Inflammatory macrophage treated with lipopolysaccharide for 4 hours (primary cell): ENCODE results near the gene PKNOX2.

Experiments used
- DNase-seq: peaks from one replicate; pipeline ENCODE4 v3.0.0-alpha.2; 2020

Gene PKNOX2

DNA sequence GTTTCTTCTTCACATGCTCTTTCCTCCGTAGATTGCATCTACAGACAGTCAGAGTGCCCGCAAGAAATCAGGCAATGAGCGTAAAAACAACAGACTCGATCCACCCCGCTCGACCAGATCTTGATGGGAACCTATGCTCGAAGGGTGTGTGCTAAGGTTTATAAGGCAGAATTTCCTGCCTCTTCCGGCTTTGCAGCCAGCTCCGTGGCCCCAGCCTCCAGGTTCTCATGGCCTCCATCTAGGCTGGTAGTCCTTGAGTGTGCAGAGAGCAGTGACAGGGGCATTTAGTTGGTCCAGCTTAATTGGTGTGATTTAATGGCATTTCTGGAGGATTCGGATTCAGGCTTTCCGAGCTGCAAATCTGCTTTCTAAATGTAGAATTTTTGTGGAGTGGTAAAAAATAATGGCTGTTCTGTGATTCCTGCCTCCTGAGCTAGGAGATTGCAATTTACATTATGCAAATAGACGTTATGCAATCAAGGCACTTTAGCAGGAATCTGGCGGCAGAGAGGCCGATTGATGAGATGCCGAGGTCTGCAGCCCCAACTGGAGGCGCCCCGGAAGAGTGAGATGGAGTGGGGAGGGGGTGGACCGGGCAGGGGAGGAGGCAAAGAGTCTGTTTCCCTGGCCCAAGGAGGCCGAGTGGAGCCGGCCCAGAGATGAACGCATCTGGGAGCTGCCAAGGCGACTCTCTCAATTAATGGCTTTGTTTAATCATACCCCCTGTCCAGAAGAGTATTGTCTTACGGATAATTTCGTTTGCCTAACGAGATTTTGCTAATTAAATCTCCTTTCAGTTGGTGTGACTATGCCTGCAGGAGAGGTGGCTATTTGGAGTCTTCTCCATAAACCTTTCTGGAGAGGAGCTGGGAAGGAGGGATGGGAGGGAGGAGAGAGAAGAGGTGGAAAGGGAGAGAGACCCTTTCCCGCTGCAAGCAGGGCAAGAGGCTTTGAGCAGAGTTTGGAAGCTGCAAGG lies 75.3 kb downstream of the PKNOX2 start:
- no peak for DNase-seq

DNA sequence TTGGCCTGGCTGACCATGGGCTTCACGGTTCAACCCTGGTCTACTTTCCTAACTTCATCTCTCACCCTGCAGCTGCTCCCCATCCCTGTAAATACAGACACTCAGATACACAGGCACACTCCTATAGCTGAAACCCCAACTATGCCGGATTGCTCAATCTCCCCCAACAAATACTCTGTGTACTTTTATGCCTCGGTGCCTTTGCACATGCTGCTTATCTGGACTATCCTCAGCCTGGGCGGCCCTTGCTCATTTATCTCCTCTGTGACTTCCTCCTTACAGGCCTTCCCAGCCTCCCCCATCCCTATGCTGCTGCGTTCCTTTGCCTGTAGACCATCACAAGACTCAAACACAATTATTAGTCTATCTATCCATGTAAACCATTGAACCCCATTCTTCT lies 76.6 kb downstream of the PKNOX2 start:
- no peak for DNase-seq

- no peak for DNase-seq
These were observed 77.7 kb downstream of the PKNOX2 start for GRCh38 chr11:125242141-125242775.

- DNase-seq, result no peak
These were observed 79.6 kb downstream of the PKNOX2 start for GRCh38 chr11:125244166-125244565.

- DNase-seq, result no peak
These were observed 80.7 kb downstream of the PKNOX2 start for GRCh38 chr11:125245299-125245698.

DNA sequence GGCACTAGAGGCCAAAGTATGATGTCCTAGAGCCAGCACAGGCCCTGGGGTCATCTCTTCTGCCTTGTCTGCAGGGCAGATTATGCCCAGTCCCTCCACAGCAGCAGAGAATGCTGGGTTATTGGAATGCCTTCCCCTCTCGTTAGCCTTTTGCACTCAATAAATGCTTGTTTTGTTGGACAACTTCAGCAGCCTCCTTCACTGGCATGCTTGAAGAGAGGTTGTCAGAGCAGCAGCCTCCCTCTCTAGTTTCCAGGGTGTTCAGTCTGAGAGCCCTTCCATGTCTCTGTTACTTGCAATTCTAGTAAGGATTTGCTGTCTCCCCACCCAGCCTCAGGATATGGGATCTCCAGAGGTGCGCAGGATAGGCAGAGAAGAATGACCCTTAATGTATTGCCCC lies 82.9 kb downstream of the PKNOX2 start:
- DNase-seq, result no peak

DNA sequence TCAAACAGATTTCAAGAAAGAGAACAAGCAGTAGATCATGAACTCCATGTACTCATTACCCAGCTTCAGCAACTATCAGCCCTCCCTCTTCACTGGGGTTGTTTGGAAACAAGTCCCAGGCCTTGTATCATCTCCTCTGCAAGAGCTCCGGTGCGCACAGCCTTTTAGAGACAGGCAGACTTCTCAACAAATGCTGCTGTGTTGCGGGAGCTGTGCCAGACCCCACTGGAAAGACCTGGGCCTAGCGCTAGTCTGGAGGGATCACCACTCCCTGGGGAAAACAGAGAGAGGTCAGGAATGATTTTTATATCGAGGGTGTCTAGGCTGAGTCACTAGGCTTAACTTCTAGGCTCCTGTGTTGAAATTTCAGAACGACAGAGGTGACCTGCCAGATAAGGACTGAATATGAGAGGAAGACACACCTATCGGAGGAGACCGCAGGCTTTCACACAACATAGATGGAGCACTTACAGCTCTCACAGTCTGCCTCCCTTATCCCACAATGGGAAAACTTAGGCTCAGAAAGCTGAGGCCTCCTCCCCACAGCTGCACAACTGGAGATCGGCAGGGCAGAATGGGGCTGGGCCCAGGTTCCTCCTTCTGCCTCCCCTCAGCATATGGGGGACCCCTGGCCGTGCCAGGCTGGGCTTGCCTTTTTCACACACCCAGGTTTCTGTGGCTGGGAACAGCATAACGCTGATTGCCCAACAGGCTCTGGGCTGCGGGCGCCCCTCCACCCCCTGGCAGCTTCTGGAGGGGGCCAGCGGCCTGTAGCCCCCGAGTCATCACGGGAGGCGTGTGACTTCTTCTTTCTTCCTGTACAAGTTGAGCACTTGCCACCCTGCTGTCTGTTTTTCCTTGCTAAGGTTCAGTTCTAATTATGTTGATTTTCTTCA lies 86.0 kb downstream of the PKNOX2 start:
- no peak for DNase-seq

- no peak for DNase-seq
These were observed 86.6 kb downstream of the PKNOX2 start for GRCh38 chr11:125251214-125251545.

DNA sequence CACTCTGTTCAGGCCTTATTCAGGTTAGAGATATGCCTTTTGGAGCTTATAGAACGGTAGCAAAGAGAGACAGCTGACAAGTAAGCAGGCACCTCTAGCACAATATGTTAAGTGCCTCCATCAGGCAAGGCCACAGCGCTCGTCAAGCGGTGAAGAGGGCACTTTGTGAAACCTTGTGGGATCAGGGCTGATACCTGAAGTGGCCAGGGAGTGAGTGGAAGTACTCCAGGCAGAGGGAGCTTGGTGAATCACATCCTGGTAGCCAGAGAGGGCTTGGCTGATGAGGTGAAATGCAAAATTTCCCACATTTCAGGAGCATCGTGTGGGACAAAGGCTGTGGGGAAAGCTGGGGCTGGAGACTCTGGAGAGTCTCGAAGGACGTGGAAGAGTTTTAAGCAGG lies 87.4 kb downstream of the PKNOX2 start:
- no peak for DNase-seq

GRCh38 chr11:125253289-125253688 lies 88.7 kb downstream of the PKNOX2 start:
- DNase-seq, result no peak

- no peak for DNase-seq
These were observed 89.4 kb downstream of the PKNOX2 start for GRCh38 chr11:125253795-125254525.

GRCh38 chr11:125256541-125257189 lies 92.1 kb downstream of the PKNOX2 start:
- DNase-seq, result no peak

GRCh38 chr11:125257190-125257579 lies 92.6 kb downstream of the PKNOX2 start:
- no peak for DNase-seq

GRCh38 chr11:125257751-125258150 lies 93.2 kb downstream of the PKNOX2 start:
- no peak for DNase-seq

GRCh38 chr11:125258291-125259032 lies 93.9 kb downstream of the PKNOX2 start:
- DNase-seq, result no peak

GRCh38 chr11:125261588-125261987 lies 97.0 kb downstream of the PKNOX2 start:
- DNase-seq, result no peak

DNA sequence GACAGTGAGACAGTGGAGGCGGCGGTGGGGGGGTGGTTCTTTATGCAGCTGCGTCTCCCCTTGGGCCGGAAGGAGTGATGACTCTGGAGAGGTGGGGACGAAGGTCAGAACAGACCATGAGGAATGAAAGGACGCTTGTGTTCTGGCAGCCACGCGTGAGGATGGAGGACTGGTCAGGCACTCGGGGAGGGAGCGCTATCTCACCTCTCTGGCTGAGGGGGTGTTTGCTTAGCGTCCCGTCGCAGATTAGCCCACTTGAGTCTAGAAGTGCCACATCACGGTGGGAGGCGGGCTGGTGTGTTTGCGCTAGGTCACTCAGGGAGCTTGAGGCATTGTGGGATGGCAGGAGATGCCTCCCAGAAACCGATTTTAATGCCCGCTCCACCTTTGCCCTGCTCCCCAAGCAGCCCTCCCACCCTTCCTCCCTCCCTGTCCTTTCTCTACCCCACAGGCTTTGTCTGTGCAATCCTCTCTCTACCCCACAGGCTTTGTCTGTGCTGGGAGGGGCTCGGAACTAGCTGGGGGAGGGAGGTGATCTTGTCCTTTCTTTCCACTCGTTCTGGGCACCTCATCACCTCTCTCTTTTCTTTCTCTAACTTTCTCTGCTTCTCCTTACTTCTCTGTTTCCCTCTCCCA lies 97.8 kb downstream of the PKNOX2 start:
- no peak for DNase-seq

DNA sequence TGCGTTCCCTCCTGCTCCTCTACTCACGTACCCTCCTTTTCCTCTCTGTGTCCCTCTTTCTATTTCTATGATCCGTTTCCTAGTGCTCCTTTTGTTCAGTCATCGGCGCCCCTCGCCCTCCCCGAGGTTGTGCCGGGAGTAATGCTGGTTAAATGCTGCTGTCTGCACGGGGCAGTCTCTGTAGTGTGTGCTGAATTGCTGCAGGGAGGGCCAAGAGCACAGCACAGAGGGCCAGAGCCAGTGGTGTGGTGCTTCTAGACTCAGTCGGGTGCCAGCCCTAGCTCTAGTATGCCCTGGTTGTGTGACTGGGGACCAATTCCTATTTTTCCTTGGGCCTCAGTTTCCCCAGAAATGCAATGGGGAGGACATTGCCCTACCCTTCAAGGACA lies 98.3 kb downstream of the PKNOX2 start:
- DNase-seq, result no peak

- DNase-seq, result no peak
These were observed 98.8 kb downstream of the PKNOX2 start for GRCh38 chr11:125263268-125263790.
